H9 (cell line): ENCODE data around the gene APBB2. TPM values are rescaled to one million over a fixed set of nuclear protein-coding genes. Genes with fewer than 3 reads are reported as not detected.

Source experiments
- DNase-seq: peaks from one replicate; pipeline ENCODE4 v3.0.0-alpha.2; 2017
- H2AFZ ChIP-seq: one replicate; pipeline ENCODE4 v1.6.1; 2013; ENCODE audit warnings: mild to moderate bottlenecking, low read length, control low read depth, moderate library complexity
- H2AK5ac ChIP-seq: 2 replicates; pipeline ENCODE4 v1.6.1; 2013; ENCODE audit warnings: low read length, control low read depth, mixed read lengths; ENCODE audit not compliant: insufficient read length
- H2BK120ac ChIP-seq: one replicate; pipeline ENCODE4 v1.6.1; 2013; ENCODE audit warnings: low read depth, mild to moderate bottlenecking, low read length, control low read depth, inconsistent platforms; ENCODE audit not compliant: poor library complexity, severe bottlenecking
- H2BK12ac ChIP-seq: 2 replicates; pipeline ENCODE4 v1.6.1; 2013; ENCODE audit warnings: low read length, control low read depth, mixed read lengths, low read depth; ENCODE audit not compliant: insufficient read length
- H2BK15ac ChIP-seq: 2 replicates; pipeline ENCODE4 v1.6.1; 2013; ENCODE audit warnings: low read depth, low read length, control low read depth
- H2BK20ac ChIP-seq: one replicate; pipeline ENCODE4 v1.6.1; 2013; ENCODE audit warnings: low read depth, mild to moderate bottlenecking, low read length, control low read depth, inconsistent platforms; ENCODE audit not compliant: poor library complexity, severe bottlenecking
- H2BK5ac ChIP-seq: 2 replicates; pipeline ENCODE4 v1.6.1; 2013; ENCODE audit warnings: low read length, control low read depth, mixed read lengths; ENCODE audit not compliant: insufficient read length
- H3K14ac ChIP-seq: 2 replicates; pipeline ENCODE4 v1.6.1; 2013; ENCODE audit warnings: low read length, control low read depth; ENCODE audit not compliant: insufficient read depth
- H3K18ac ChIP-seq: 2 replicates; pipeline ENCODE4 v1.6.1; 2013; ENCODE audit warnings: low read depth, mild to moderate bottlenecking, mixed read lengths, low read length, control low read depth; ENCODE audit not compliant: insufficient read length
- H3K23ac ChIP-seq: 2 replicates; pipeline ENCODE4 v1.6.1; 2013; ENCODE audit warnings: low read length, control low read depth, mixed read lengths, low read depth; ENCODE audit not compliant: insufficient read length
- H3K23me2 ChIP-seq: 2 replicates; pipeline ENCODE4 v1.6.1; 2013; ENCODE audit warnings: low read depth, mild to moderate bottlenecking, mixed read lengths, low read length, control low read depth; ENCODE audit not compliant: insufficient read length, poor library complexity, severe bottlenecking
- H3K27ac ChIP-seq: 2 replicates; pipeline ENCODE4 v1.5.1; 2013; ENCODE audit warnings: low read length, control low read depth, mixed read lengths, low read depth; ENCODE audit not compliant: insufficient read length
- H3K27me3 ChIP-seq: 2 replicates; pipeline ENCODE4 v1.6.1; 2013; ENCODE audit warnings: low read length, control low read depth, inconsistent platforms; ENCODE audit not compliant: insufficient read depth
- H3K4ac ChIP-seq: 2 replicates; pipeline ENCODE4 v1.6.1; 2013; ENCODE audit warnings: low read depth, mild to moderate bottlenecking, control low read depth, inconsistent platforms, low read length, moderate library complexity
- H3K4me1 ChIP-seq: 2 replicates; pipeline ENCODE4 v1.6.1; 2013; ENCODE audit warnings: low read length, control low read depth, inconsistent platforms; ENCODE audit not compliant: insufficient read depth
- H3K4me2 ChIP-seq: 2 replicates; pipeline ENCODE4 v1.6.1; 2013; ENCODE audit warnings: low read length, control low read depth, mixed read lengths; ENCODE audit not compliant: insufficient read length, insufficient read depth
- H3K56ac ChIP-seq: 2 replicates; pipeline ENCODE4 v1.6.1; 2013; ENCODE audit warnings: low read depth, mild to moderate bottlenecking, mixed read lengths, low read length, control low read depth; ENCODE audit not compliant: insufficient read length
- H3K79me1 ChIP-seq: 2 replicates; pipeline ENCODE4 v1.6.1; 2013; ENCODE audit warnings: low read depth, mild to moderate bottlenecking, moderate library complexity, low read length, control low read depth, inconsistent platforms; ENCODE audit not compliant: insufficient read depth, poor library complexity, severe bottlenecking
- H3K79me2 ChIP-seq: 2 replicates; pipeline ENCODE4 v1.6.1; 2013; ENCODE audit warnings: low read length, control low read depth, inconsistent platforms; ENCODE audit not compliant: insufficient read depth
- H3K9ac ChIP-seq: 2 replicates; pipeline ENCODE4 v1.6.1; 2013; ENCODE audit warnings: low read length, control low read depth, mixed read lengths; ENCODE audit not compliant: insufficient read length; ENCODE audit errors: extremely low read depth
- H3K9me3 ChIP-seq: one replicate; pipeline ENCODE4 v1.6.1; 2013; ENCODE audit warnings: low read depth, low read length, inconsistent platforms; ENCODE audit not compliant: control insufficient read depth
- H3T11ph ChIP-seq: one replicate; pipeline ENCODE4 v1.6.1; 2013; ENCODE audit warnings: mild to moderate bottlenecking, low read length, control low read depth, inconsistent platforms
- H4K20me1 ChIP-seq: one replicate; pipeline ENCODE4 v1.6.1; 2013; ENCODE audit not compliant: control insufficient read depth, insufficient read length, insufficient read depth
- H4K5ac ChIP-seq: 2 replicates; pipeline ENCODE4 v1.6.1; 2013; ENCODE audit warnings: low read depth, mild to moderate bottlenecking, mixed read lengths, low read length, control low read depth; ENCODE audit not compliant: insufficient read length
- H4K8ac ChIP-seq: replicated peaks from 2 replicates; pipeline ENCODE4 v1.6.1; 2013; ENCODE audit warnings: low read length, control low read depth, mixed read lengths, low read depth; ENCODE audit not compliant: insufficient read length
- H4K91ac ChIP-seq: 2 replicates; pipeline ENCODE4 v1.6.1; 2013; ENCODE audit warnings: low read depth, mild to moderate bottlenecking, moderate library complexity, mixed read lengths, low read length, control low read depth; ENCODE audit not compliant: insufficient read length
- H3K27ac Mint-ChIP-seq, 3 experiments: 2 replicates in 2 of 3; 3 replicates in 1 of 3; pipeline ENCODE4 v1.8.0; 2020 to 2021; ENCODE audit warnings: mixed read lengths in 3 of 3, mild to moderate bottlenecking in 1 of 3, moderate library complexity in 1 of 3
- H3K27me3 Mint-ChIP-seq: 2 replicates; pipeline ENCODE4 v1.8.0; 2021; ENCODE audit warnings: low read depth, mild to moderate bottlenecking, moderate library complexity, mixed read lengths
- H3K36me3 Mint-ChIP-seq, 3 experiments: 2 replicates in 2 of 3; 3 replicates in 1 of 3; pipeline ENCODE4 v1.8.0; 2020 to 2021; ENCODE audit warnings: low read depth in 3 of 3, mixed read lengths in 3 of 3; ENCODE audit not compliant: insufficient read depth in 1 of 3
- H3K4me1 Mint-ChIP-seq, 2 experiments: 2 replicates each; pipeline ENCODE4 v1.8.0; 2020; ENCODE audit warnings: mixed read lengths in 2 of 2
- H3K4me3 Mint-ChIP-seq, 2 experiments: 2 replicates in 1 of 2; 3 replicates in 1 of 2; pipeline ENCODE4 v1.8.0; 2020 to 2021; ENCODE audit warnings: mild to moderate bottlenecking in 2 of 2, mixed read lengths in 2 of 2, moderate library complexity in 1 of 2
- H3K9me3 Mint-ChIP-seq, 2 experiments: 2 replicates in 1 of 2; 3 replicates in 1 of 2; pipeline ENCODE4 v1.8.0; 2020; ENCODE audit warnings: mild to moderate bottlenecking in 2 of 2, mixed read lengths in 2 of 2, moderate library complexity in 1 of 2
- WGBS: extraction: QIAGEN DNeasy Blood & Tissue Kit; methylation state at CpG from one replicate; pipeline ENCODE4 v1.1.7; 2013; ENCODE audit warnings: missing lambda C conversion rate, low lambda C conversion rate, mixed read lengths; ENCODE audit not compliant: insufficient read length; ENCODE audit errors: extremely low coverage; 5-methylcytosine and 5-hydroxymethylcytosine counted together
- total RNA-seq: library from RNA; stranded (reverse); gene quantifications from 2 replicates; pipeline ENCODE4 v1.2.1, GENCODE V29; 2021
- TF ChIP-seq, protein P1 (sequence below): fragments of 200-600 bp; sonication (generic); conservative IDR thresholded peaks from 3 replicates; pipeline ENCODE4 v1.8.0; 2021; ENCODE audit warnings: antibody characterized with exemption, mild to moderate bottlenecking

The APBB2 gene
- total RNA-seq, 1 experiment from 2014 or later, result 39.6 TPM

DNA sequence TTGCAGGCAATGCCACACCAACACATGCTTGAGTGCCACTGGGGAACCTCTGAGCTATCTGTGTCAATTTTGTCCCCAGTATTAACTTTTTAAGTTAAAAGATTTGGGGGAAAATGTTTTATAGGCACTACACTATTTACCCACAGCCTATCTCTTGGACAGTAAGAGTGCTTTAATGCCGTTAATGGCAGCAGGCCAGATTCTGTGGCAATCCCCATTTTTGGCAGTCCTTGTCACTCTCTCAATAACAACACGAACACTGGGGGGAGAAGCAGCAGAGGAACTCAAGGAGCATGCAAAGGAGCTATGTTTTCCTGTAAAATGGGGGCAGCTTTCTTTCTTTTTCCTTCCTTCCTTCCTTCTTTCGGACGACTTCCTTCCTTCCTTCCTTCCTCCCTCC, 296.0 kb downstream of the APBB2 start:
- H3K18ac ChIP-seq, result no peak overlapping the region
- H3K27ac Mint-ChIP-seq, result peak overlapping the region in 1 of 3 experiments; percentile 95; a peak in 3 of 7 replicates
- no peak overlapping the region for H4K8ac ChIP-seq
- no peak overlapping the region for H3K27ac ChIP-seq
- WGBS, result no CpG with 5 or more reads among the region's 4 CpGs
- no peaks in the 10 kb centered on the region for H3K27me3 Mint-ChIP-seq
- H3K23me2 ChIP-seq, result no peaks in the 10 kb centered on the region
- DNase-seq, result no peak
- H3K9ac ChIP-seq, result no peak overlapping the region
- H2AK5ac ChIP-seq, result no peak overlapping the region
- H2BK120ac ChIP-seq, result no peak overlapping the region
- H3K36me3 Mint-ChIP-seq, result peaks cover 6 to 9% (median 7%) of the 10 kb centered on the region in 3 experiments; a peak in 3 of 7 replicates
- TF ChIP-seq, protein P1, sequence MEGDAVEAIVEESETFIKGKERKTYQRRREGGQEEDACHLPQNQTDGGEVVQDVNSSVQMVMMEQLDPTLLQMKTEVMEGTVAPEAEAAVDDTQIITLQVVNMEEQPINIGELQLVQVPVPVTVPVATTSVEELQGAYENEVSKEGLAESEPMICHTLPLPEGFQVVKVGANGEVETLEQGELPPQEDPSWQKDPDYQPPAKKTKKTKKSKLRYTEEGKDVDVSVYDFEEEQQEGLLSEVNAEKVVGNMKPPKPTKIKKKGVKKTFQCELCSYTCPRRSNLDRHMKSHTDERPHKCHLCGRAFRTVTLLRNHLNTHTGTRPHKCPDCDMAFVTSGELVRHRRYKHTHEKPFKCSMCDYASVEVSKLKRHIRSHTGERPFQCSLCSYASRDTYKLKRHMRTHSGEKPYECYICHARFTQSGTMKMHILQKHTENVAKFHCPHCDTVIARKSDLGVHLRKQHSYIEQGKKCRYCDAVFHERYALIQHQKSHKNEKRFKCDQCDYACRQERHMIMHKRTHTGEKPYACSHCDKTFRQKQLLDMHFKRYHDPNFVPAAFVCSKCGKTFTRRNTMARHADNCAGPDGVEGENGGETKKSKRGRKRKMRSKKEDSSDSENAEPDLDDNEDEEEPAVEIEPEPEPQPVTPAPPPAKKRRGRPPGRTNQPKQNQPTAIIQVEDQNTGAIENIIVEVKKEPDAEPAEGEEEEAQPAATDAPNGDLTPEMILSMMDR, result no peak
- no peak overlapping the region for H3K4me2 ChIP-seq
- no peaks in the 10 kb centered on the region; a peak in 1 of 5 replicates for H3K9me3 Mint-ChIP-seq
- no peaks in the 10 kb centered on the region for H3K27me3 ChIP-seq
- H2BK5ac ChIP-seq, result no peak overlapping the region
- no peaks in the 10 kb centered on the region for H4K20me1 ChIP-seq
- H3K23ac ChIP-seq, result no peak overlapping the region
- H3K79me2 ChIP-seq, result no peaks in the 10 kb centered on the region
- no peak overlapping the region for H2BK15ac ChIP-seq
- H3K9me3 ChIP-seq, result no peaks in the 10 kb centered on the region
- H3K56ac ChIP-seq, result no peak overlapping the region
- H2AFZ ChIP-seq, result no peak overlapping the region
- H4K91ac ChIP-seq, result no peak overlapping the region
- H3K4me1 ChIP-seq, result 0 out of 2 replicates have a peak, but pooled peaks cover 2% of the 10 kb centered on the region
- H3K4me1 Mint-ChIP-seq, result peaks cover 24 to 41% of the 10 kb centered on the region in 2 experiments
- no peak overlapping the region for H3K4me3 Mint-ChIP-seq
- H3K79me1 ChIP-seq, result no peaks in the 10 kb centered on the region
- H4K5ac ChIP-seq, result no peak overlapping the region
- no peak overlapping the region for H3K4ac ChIP-seq
- no peak overlapping the region for H2BK20ac ChIP-seq
- no peak overlapping the region for H3T11ph ChIP-seq
- no peak overlapping the region for H2BK12ac ChIP-seq
- no peak overlapping the region for H3K14ac ChIP-seq
